GM19023 (cell line): ENCODE results near the gene APBA2.

Experiments used
- ATAC-seq: cut with Tn5 transposase; IDR thresholded peaks from one replicate; pipeline ENCODE4 v1.9.1; 2021; ENCODE audit warnings: mild to moderate bottlenecking, moderate library complexity; ENCODE audit not compliant: unreplicated experiment

Gene APBA2

GRCh38 chr15:28933710-28934445, 48.1 kb downstream of the APBA2 start:
- no peak for ATAC-seq

DNA sequence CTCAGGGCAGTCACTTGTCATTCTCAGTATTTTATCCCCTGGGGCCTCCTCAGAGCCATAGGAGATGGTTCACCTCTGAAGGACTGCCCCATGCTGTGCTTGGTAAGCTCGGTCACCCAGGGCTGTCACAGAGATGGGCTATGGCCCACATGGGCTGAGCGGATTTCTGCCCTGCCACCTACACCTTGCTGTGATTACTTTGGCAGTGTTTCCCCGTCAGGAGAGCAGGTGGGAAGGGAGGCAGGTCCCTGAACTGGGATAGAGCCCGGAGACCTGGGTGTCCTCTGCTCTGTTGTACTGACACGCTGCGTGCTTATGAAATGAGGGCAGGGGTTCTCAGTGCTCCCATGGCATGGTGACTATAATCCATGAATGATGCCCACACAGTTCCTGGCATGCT, 48.9 kb downstream of the APBA2 start:
- ATAC-seq = no peak

- no peak for ATAC-seq
Observed at GRCh38 chr15:28935316-28935715, 49.5 kb downstream of the APBA2 start.

GRCh38 chr15:28936081-28936480, 50.3 kb downstream of the APBA2 start:
- no peak for ATAC-seq

GRCh38 chr15:28936481-28936881, 50.7 kb downstream of the APBA2 start:
- no peak for ATAC-seq

DNA sequence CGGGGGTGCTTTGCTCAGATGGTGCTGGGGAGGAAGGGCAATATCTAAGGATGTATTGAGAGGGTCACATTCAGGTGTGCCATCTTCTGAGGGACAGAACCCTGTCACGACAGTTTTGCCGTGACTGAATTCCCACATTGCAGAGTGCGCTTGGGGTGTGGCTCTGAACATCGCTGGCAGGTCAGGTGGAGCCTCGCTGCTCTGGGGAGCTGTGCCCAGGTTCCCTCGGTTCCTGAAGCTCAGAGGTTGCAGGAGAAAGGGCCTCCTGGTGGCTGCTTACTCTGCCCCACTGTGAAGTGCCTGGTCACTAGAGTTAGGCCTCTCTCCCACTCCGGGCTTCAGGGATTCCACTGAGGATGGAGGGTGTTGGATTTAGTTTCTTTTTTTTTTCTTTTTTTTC, 51.5 kb downstream of the APBA2 start:
- no peak for ATAC-seq

GRCh38 chr15:28942046-28942445, 56.3 kb downstream of the APBA2 start:
- ATAC-seq = no peak

- ATAC-seq = no peak
Observed at GRCh38 chr15:28942571-28942970, 56.8 kb downstream of the APBA2 start.

- ATAC-seq = no peak
Observed at GRCh38 chr15:28943146-28943545, 57.4 kb downstream of the APBA2 start.

GRCh38 chr15:28943611-28944230, 57.9 kb downstream of the APBA2 start:
- no peak for ATAC-seq

DNA sequence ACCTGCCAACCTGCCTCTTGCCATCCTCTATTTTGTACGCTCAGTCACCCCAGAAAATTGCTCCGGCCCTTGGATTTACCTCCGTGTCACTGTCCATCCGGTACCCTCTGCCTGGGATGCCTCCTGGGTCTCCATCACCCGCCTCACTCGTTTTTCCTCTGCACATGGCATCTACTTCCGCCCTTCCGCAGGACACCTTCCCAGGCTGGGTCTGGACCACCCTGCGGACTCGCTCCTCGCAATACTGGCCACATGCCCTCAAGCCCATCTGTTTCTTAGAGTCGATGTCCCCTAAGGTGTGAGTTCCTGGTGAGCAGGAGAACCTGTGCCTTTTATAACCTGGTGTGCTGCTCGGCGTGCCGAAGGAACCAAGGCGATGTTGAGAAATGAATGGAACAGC, 58.5 kb downstream of the APBA2 start:
- no peak for ATAC-seq

GRCh38 chr15:28944696-28945300, 59.0 kb downstream of the APBA2 start:
- no peak for ATAC-seq

- ATAC-seq = no peak
Observed at GRCh38 chr15:28945626-28946230, 60.0 kb downstream of the APBA2 start.

- ATAC-seq = no peak
Observed at GRCh38 chr15:28946803-28947202, 61.0 kb downstream of the APBA2 start.

DNA sequence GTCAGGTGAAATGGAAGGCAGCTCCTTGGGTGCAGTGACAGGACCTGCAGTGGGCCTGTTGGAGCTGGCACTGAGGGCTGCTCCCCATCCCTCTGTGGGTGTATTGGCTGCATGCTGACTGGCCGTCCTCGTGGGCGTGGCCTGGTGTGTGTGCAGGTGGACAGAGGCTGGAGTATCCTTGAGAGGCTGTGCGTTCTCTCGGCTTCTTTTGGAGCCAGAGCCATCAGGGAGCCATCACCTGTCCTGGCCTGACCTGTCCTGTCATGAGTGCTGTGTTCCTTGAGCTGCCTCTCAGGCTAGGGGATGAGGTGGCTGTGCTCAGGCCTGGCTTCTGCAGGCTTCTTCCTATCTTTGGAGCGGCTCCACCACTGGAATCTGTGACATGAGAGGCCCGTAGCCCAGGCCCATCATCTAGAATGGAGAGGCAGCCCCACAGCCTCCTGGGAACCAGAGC, 61.5 kb downstream of the APBA2 start:
- ATAC-seq = no peak

- no peak for ATAC-seq
Observed at GRCh38 chr15:28948036-28948435, 62.3 kb downstream of the APBA2 start.

DNA sequence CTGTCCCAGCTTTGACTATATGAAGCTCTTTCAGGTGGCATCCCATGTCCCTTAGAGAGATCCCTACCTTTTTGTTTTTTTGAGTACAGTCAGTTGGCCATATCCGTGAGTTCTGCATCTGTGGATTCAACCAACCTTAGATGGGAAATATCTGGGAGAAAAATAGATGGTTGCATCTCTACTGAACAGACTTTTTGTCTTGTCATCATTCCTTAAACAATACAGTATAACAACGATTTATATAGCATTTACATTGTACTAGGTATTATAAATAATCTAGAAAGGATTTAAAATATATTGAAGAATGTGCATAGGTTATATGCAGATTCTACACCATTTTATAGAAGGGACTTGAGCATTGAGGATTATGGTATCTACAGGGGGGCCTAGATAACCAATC, 65.1 kb downstream of the APBA2 start:
- ATAC-seq = no peak

DNA sequence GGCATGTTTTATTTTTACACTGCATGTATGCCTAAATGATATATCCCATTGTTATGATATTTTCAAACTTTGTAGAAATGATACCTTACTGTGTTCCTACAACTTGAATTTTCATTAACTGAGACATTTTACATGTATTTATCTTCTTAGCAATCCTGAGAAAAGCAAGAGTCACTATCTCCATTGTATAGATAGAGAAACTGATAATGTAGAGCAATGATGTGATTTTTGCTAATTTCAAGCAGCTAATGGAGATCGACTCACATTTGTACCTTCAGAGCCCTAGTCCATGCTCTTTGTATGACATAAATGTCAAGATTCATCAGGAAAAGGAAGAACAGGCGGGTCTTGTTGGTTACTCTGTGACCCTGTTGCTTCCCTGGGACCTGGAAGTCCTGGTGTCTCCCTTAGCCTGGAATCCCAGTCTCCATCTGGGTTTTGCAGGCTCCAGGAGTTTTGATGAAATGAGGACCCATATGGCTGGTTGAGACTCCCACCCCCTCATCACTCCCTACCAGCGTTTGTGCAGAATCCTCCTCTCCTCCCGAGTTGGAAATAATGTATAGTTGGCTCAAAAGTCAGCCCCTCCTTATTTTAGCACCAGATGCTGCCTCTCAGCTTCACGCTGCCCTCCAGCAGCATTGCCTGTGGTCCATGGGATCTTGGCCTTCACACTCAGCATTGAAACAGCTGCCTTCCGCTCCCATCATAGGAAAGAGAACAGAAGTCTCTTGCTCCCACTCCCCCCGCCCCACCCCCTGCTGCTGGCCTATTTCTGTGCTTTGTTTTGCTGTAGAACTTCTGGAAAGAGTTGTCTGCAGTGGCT, 67.1 kb downstream of the APBA2 start:
- ATAC-seq = no peak

- no peak for ATAC-seq
Observed at GRCh38 chr15:28953573-28954195, 67.9 kb downstream of the APBA2 start.

GRCh38 chr15:28954466-28955159, 68.8 kb downstream of the APBA2 start:
- ATAC-seq = no peak
